Measurements from ENCODE around the gene TAS2R40.
A peak's percentile ranks its signal among the peaks of the same experiment; 100 is the strongest.
"Not testable (repeated sequence)": the region's sequence is repeated elsewhere in the genome, so short reads cannot be mapped to it uniquely, and the experiment has no call there.

Gene TAS2R40

DNA sequence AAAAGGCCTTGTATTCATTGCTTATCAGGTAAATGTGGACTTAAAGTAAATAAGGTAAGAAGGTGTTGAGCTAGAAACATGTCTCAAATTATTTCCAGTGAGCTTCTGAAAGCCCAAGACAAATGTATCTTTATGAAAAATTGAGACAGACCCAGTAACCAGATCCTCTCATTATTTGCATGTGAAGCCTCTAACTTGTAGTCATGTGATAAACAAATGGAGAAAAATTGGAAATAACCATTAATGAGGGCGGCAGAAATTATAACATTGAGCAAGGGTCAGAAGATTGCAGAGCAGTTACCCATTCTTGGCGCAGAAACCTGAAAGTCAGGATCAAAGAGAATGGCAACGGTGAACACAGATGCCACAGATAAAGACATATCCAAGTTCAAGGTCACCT lies at the start of gene TAS2R40:
Gene TAS2R40 (plus strand): TSS at position 301 of the 400 bp plus-strand sequence. CDS start 42 bp downstream, at position 343.
- H3K9me3 Mint-ChIP-seq, result no peaks in the 10 kb centered on the region
- no peak within 1 kb of the TSS for H3K27ac Mint-ChIP-seq
- no peak for DNase-seq (ENCODE audit: low spot score in 2 of 2)
- peaks cover 2% of the 10 kb centered on the region for H3K4me1 Mint-ChIP-seq
- no peaks in the 10 kb centered on the region for H3K36me3 Mint-ChIP-seq
- no peak for ATAC-seq (ENCODE audit: low read depth)
- H3K4me3 Mint-ChIP-seq, result no peak within 1 kb of the TSS
- H3K27me3 Mint-ChIP-seq, result peaks cover 12% of the 10 kb centered on the region

DNA sequence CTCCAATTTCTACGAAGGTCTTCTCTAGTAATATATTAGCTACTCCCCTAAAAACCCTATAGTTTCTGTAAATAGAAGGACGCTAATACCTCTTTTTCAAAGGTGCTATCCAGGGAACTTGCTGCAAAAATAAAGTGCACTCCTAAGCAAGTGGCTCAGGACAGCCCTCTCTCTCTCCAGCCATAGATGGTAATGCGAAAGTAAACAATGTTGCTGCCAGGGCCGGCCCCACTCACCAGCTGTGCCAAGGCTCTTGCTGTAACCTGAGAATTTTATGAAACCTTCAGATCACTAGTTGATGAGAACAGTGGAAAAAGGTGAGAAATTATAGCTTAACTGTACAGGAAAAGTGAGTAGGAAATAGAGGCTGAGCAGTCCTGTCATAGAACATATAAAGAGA lies 49.5 kb upstream of the TAS2R40 start:
- H3K27me3 Mint-ChIP-seq, result no peaks in the 10 kb centered on the region
- no peak for ATAC-seq (ENCODE audit: low read depth)
- H3K36me3 Mint-ChIP-seq, result peaks cover under 1% of the 10 kb centered on the region
- peaks cover 3% of the 10 kb centered on the region for H3K9me3 Mint-ChIP-seq
- H3K27ac Mint-ChIP-seq, result no peak overlapping the region
- peaks cover 12% of the 10 kb centered on the region for H3K4me1 Mint-ChIP-seq
- no peak for DNase-seq (ENCODE audit: low spot score in 2 of 2)
- peak overlapping the region; percentile 37 for H3K4me3 Mint-ChIP-seq

DNA sequence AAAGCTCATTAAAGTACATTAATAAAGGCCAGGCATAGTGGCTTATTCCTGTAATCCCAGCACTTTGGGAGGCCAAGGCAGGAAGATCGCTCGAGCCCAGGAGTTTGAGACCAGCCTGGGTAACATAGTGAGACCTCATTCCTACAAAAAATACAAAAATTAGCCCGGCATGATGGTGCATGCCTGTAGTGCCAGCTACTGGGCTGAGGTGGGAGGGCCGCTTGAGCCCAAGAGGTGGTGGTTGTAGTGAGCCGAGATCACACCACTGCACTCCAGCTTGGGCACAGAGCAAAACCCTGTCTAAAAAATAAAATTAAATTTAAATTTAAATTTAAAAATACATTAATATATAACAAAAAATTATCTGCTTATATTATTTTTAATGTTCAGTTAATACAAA lies 45.7 kb upstream of the TAS2R40 start:
- peaks cover 3% of the 10 kb centered on the region for H3K36me3 Mint-ChIP-seq
- peaks cover 13% of the 10 kb centered on the region for H3K9me3 Mint-ChIP-seq
- no peak overlapping the region for H3K27ac Mint-ChIP-seq
- no peak overlapping the region for H3K4me3 Mint-ChIP-seq
- no peaks in the 10 kb centered on the region for H3K27me3 Mint-ChIP-seq
- no peak for ATAC-seq (ENCODE audit: low read depth)
- peaks cover 4% of the 10 kb centered on the region for H3K4me1 Mint-ChIP-seq
- DNase-seq (ENCODE audit: low spot score in 2 of 2), result no peak

DNA sequence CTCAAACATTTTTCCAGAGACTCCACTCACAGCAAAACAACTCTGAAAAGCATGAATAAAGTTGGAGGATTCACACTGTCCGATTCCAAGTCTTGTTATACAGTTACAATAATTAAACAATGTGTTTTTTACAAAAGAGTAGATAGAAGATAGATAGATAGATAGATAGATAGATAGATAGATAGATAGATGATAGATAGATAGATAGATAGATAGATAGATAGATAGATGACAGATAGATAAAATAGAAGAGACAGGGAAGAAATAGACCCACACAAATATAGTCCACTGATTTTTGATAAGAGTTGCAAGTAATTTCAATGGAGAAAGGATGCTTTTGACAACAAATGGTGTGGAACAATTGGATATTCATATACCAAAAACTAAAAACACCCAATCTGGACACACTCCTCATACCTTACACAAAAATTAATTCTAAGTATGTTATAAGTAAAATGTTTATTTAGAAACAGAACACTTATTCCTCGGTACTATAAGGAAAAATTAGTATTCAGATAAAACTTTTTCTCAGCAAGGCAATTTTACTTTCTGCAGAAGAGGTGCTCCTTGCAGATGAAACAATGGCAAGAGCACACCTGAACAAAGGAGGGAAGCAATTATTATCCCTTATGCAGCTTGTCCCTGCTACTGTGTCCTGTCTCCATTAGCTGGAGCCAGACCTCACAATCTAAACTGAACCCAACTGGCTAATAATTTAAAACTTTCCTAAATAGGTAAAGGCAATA lies 44.3 kb upstream of the TAS2R40 start:
- Mint-ChIP-seq H3K27ac (no peak overlapping the region), H3K36me3 (peaks cover 3% of the 10 kb centered on the region), H3K4me3 (no peak overlapping the region), H3K27me3 (no peaks in the 10 kb centered on the region), H3K9me3 (peaks cover 13% of the 10 kb centered on the region), H3K4me1 (peaks cover 8% of the 10 kb centered on the region)
- no peak for ATAC-seq (ENCODE audit: low read depth)
- no peak for DNase-seq (ENCODE audit: low spot score in 2 of 2)

DNA sequence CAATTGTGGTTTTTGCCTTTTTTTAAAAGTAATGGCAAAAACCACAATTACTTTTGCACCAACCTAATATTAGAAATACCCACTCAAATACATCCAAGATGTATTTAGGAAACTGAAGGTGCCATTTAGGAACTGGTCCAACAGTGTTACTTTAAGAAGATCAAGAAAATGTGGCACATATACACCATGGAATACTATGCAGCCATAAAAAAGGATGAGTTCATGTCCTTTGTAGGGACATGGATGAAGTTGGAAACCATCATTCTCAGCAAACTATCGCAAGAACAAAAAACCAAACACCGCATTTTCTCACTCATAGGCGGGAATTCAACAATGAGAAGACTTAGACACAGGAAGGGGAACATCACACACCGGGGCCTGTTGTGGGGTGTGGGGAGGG lies 41.1 kb upstream of the TAS2R40 start:
- H3K27me3 Mint-ChIP-seq; H3K4me3 Mint-ChIP-seq; ATAC-seq (ENCODE audit: low read depth); H3K27ac Mint-ChIP-seq; DNase-seq (ENCODE audit: low spot score in 2 of 2); H3K36me3 Mint-ChIP-seq: not testable (repeated sequence)
- Mint-ChIP-seq H3K9me3 (peaks cover 11% of the 10 kb centered on the region), H3K4me1 (peaks cover 16% of the 10 kb centered on the region)

DNA sequence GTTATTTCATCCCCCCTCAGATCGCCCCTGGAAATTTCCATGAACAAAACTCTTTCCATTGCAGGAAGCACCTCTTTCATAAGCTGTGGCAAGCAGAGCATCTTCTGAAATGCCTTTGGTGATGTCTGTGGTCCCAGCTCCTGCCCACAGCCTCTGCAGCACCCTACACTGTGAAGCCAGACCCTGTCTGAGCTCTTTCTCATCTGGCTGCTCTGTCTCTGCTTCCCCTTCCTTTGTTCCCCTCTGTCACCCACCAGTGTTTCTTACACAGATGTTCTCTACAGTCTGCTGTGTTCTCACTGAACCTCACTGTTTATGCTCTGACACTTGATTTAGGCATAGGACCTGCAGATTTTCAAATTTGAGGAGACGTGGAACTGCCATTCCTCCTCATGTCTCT lies 40.5 kb upstream of the TAS2R40 start:
- peaks cover 11% of the 10 kb centered on the region for H3K9me3 Mint-ChIP-seq
- DNase-seq (ENCODE audit: low spot score in 2 of 2) (no peak), ATAC-seq (ENCODE audit: low read depth) (peak; percentile 95)

DNA sequence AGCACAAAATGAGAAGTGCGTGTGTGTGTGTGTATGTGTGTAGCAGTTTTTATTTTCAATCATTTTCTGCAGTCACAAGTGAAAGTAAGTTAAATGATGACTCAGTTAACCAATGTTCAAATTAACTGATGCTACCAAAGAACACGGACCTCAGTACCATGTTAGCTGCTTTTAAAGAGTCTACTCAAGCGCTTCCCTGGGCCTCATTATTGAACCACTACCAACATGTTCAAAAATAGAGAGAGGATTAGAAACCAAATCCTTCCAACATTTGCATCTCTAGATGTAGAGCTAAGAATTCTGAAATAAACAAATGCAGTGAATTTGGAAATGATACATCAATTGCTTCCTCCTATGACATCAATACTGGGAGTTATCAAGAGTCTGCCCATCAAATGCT lies 38.8 kb upstream of the TAS2R40 start, which contains the start of gene TAS2R39:
Gene TAS2R39 (plus strand): TSS at position 396 of the 400 bp plus-strand sequence. CDS start 0 bp downstream, at position 396.
- H3K27me3 Mint-ChIP-seq, result peaks cover 6% of the 10 kb centered on the region
- peaks cover 6% of the 10 kb centered on the region for H3K9me3 Mint-ChIP-seq
- no peak within 1 kb of the TSS for H3K4me3 Mint-ChIP-seq
- peaks cover 16% of the 10 kb centered on the region for H3K4me1 Mint-ChIP-seq
- H3K27ac Mint-ChIP-seq, result no peak within 1 kb of the TSS
- H3K36me3 Mint-ChIP-seq, result peaks cover 4% of the 10 kb centered on the region
- DNase-seq (ENCODE audit: low spot score in 2 of 2), result no peak
- no peak for ATAC-seq (ENCODE audit: low read depth)

More for the DNA sequence above, 40.5 kb upstream of the TAS2R40 start:
- H3K27me3 Mint-ChIP-seq, result peaks cover 5% of the 10 kb centered on the region
- H3K4me3 Mint-ChIP-seq, result no peak overlapping the region
- H3K4me1 Mint-ChIP-seq, result peaks cover 16% of the 10 kb centered on the region
- peaks cover 3% of the 10 kb centered on the region for H3K36me3 Mint-ChIP-seq
- peak overlapping the region; percentile 4 for H3K27ac Mint-ChIP-seq

DNA sequence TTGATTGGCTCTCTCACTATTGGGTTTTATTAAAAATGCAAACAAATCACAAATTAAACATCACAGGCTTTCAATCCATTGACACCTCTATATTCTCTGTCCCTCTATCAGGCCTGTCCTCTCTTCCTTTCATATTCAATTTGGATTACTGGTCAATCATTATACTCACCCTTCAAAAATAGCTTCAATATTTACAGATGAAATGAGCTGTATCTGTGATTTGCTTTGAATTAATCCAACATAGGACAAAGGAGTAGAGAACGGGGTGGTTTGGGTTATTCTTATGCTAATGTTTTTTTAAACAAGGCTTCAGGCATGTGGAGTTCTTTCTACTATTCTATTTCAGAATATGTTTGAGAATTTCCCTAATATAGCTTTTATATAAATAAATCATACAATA lies 36.3 kb upstream of the TAS2R40 start:
- H3K9me3 Mint-ChIP-seq, result no peaks in the 10 kb centered on the region
- peaks cover 3% of the 10 kb centered on the region for H3K36me3 Mint-ChIP-seq
- ATAC-seq (ENCODE audit: low read depth), result no peak
- H3K4me1 Mint-ChIP-seq, result peaks cover 16% of the 10 kb centered on the region
- H3K4me3 Mint-ChIP-seq, result no peak overlapping the region
- peaks cover 6% of the 10 kb centered on the region for H3K27me3 Mint-ChIP-seq
- no peak overlapping the region for H3K27ac Mint-ChIP-seq
- no peak for DNase-seq (ENCODE audit: low spot score in 2 of 2)

DNA sequence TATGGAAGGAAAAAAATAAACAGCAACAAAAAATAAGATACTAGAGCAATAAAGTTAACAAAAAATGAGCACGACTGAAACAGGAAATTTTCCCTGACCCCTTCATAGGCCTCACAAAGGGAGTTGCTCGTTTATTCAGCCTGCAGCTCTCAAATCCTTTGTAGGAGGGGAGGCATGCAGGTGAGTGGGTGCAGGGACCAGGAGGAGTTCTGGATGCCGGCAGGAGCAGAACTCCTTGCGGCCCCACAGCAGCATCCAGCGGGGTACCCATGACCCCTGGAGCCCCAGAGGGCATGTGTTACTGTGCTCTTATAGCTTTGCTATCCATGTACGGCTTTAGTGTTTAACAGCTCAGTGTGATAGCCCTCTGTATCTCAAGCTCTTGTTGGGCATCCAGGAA lies 32.8 kb upstream of the TAS2R40 start:
- Mint-ChIP-seq H3K27ac (no peak overlapping the region), H3K36me3 (peaks cover 3% of the 10 kb centered on the region), H3K27me3 (peaks cover 4% of the 10 kb centered on the region), H3K4me1 (peaks cover 2% of the 10 kb centered on the region), H3K4me3 (no peak overlapping the region), H3K9me3 (no peaks in the 10 kb centered on the region)
- no peak for ATAC-seq (ENCODE audit: low read depth)
- no peak for DNase-seq (ENCODE audit: low spot score in 2 of 2)

DNA sequence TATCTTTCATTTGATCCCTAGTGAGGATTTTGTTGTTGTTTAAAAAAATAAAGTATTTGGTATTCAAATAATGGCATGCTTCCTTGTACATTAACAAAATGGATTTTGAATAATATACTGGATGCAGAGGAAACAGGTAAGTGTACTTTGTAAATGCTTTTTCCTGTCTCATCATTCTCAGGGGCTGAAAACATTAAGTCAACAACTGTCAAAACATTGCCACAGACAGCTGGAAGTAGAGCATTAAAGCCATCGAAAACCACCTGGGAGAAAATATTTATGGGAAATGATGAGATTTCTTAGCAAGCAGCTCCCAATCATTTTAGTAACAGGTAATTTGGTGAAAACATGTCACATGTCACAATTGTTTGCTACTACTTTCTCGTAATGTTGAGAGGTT lies 28.0 kb upstream of the TAS2R40 start:
- ATAC-seq (ENCODE audit: low read depth) (no peak), DNase-seq (ENCODE audit: low spot score in 2 of 2) (no peak)
- Mint-ChIP-seq H3K27ac (no peak overlapping the region), H3K4me1 (no peaks in the 10 kb centered on the region), H3K36me3 (no peaks in the 10 kb centered on the region), H3K9me3 (peaks cover 2% of the 10 kb centered on the region), H3K4me3 (no peak overlapping the region), H3K27me3 (no peaks in the 10 kb centered on the region)

DNA sequence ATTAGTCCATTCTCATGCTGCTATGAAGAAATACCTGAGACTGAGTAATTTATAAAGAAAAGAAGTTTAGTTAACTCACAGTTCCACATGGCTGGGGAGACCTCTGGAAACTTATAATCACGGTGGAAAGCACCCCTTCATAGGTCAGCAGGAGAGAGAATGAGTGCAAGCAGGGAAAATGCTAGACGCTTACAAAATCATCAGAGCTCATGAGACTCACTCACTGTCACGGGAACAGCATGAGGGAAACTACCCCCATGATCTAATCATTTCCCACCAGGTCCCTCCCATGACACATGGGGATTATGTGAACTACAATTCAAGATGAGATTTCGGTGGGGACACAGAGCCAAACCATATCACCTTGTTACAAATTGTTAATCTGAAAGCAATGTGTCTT lies 22.8 kb upstream of the TAS2R40 start:
- H3K4me1 Mint-ChIP-seq, result no peaks in the 10 kb centered on the region
- no peak overlapping the region for H3K27ac Mint-ChIP-seq
- DNase-seq (ENCODE audit: low spot score in 2 of 2), result no peak
- no peak overlapping the region for H3K4me3 Mint-ChIP-seq
- peak; percentile 31 for ATAC-seq (ENCODE audit: low read depth)
- peaks cover 1% of the 10 kb centered on the region for H3K27me3 Mint-ChIP-seq
- H3K9me3 Mint-ChIP-seq, result peaks cover 2% of the 10 kb centered on the region
- peaks cover 1% of the 10 kb centered on the region for H3K36me3 Mint-ChIP-seq

DNA sequence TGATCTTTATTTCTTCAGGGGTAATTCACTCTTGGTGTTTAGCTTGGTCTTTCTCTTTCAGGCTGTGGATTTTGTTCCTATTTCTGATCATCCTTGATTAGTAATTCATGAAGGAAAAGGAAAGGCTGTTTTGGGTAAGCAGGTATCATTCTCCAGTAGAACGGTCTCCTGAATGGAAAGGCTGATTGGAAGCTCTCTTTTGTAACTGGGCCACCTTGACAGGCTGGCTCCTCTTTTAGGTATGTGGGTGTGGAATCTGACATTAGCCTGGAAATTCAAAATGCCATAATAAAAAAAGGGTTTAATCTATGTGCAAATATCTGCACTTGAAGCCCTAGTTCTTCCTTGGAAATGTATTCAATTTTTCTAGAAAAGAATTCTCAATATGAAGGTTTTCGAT lies 19.7 kb upstream of the TAS2R40 start:
- H3K9me3 Mint-ChIP-seq, result peaks cover 2% of the 10 kb centered on the region
- no peak overlapping the region for H3K4me3 Mint-ChIP-seq
- H3K36me3 Mint-ChIP-seq, result peaks cover 1% of the 10 kb centered on the region
- H3K27me3 Mint-ChIP-seq, result peaks cover 1% of the 10 kb centered on the region
- no peak overlapping the region for H3K27ac Mint-ChIP-seq
- peaks cover 16% of the 10 kb centered on the region for H3K4me1 Mint-ChIP-seq
- ATAC-seq (ENCODE audit: low read depth) (no peak), DNase-seq (ENCODE audit: low spot score in 2 of 2) (no peak)

DNA sequence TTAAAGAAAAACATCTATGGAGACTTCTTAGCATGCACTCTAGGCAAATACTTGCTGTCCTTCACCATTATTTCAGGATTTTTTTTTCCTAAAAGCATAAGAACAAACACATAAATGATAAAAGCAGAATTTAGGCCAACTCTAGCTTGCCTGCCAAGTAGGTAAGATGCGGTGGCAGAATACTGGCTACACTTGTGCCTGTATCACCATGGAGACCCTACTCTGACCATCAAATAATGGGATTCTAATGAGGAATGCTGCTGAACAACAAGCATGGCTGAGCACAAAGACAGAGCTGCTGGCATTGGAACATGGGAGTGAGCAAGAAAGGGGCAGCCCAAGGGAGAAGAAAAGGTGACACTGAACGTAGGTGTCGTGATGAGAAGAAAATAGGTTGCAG lies 18.5 kb upstream of the TAS2R40 start:
- H3K4me3 Mint-ChIP-seq, result no peak overlapping the region
- peaks cover 2% of the 10 kb centered on the region for H3K9me3 Mint-ChIP-seq
- H3K4me1 Mint-ChIP-seq, result peaks cover 16% of the 10 kb centered on the region
- peaks cover 1% of the 10 kb centered on the region for H3K27me3 Mint-ChIP-seq
- no peak for DNase-seq (ENCODE audit: low spot score in 2 of 2)
- H3K36me3 Mint-ChIP-seq, result peaks cover 1% of the 10 kb centered on the region
- ATAC-seq (ENCODE audit: low read depth), result no peak
- H3K27ac Mint-ChIP-seq, result no peak overlapping the region

DNA sequence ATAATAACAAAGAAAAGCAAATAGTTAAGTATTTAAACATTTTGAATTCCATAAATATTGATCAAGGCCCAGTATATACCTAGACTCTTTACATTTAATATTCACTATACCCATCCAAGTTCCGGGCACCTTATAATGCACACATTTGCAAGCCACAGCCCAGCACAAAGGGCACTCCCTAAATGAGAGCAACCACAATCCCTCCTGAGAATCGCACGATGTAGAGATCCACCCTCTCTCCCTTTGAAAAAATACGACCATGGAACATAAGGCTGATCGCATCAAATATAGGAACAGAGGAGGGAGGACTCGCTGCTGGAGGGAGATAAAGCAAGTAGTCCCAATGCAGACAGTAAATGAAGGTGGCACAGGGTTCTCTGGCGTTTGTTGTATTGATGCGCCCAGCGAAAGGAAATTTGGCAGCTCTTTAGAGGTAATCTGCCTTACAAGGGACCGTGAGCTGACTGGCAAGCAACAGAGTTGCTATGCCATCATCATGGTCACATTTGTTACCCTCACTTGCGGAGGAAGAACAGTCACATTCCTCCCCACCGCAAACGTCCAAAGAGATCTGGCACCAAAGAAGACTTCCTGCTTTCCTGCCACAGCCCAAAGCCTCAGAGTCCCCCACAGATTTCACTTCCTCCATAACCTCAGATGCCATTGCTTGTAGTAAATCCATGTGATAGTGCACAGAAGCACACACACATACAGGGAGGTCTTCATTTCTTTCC lies 16.1 kb upstream of the TAS2R40 start:
- peak overlapping the region; percentile 68 for H3K27ac Mint-ChIP-seq
- H3K9me3 Mint-ChIP-seq, result no peaks in the 10 kb centered on the region
- H3K4me1 Mint-ChIP-seq, result peaks cover 16% of the 10 kb centered on the region
- H3K36me3 Mint-ChIP-seq, result no peaks in the 10 kb centered on the region
- ATAC-seq (ENCODE audit: low read depth) (peak; percentile 95), DNase-seq (ENCODE audit: low spot score in 2 of 2) (peak; percentile 27 to 53)
- H3K4me3 Mint-ChIP-seq, result peak overlapping the region; percentile 2
- peaks cover 1% of the 10 kb centered on the region for H3K27me3 Mint-ChIP-seq

Measured in memory B cell (primary cell).